Measurements from ENCODE around the gene GSE1. TPM values are rescaled to one million over a fixed set of nuclear protein-coding genes. Genes with fewer than 3 reads are reported as not detected.

Gene GSE1
- total RNA-seq, 1 experiment from 2014 or later: 97.5 TPM

DNA sequence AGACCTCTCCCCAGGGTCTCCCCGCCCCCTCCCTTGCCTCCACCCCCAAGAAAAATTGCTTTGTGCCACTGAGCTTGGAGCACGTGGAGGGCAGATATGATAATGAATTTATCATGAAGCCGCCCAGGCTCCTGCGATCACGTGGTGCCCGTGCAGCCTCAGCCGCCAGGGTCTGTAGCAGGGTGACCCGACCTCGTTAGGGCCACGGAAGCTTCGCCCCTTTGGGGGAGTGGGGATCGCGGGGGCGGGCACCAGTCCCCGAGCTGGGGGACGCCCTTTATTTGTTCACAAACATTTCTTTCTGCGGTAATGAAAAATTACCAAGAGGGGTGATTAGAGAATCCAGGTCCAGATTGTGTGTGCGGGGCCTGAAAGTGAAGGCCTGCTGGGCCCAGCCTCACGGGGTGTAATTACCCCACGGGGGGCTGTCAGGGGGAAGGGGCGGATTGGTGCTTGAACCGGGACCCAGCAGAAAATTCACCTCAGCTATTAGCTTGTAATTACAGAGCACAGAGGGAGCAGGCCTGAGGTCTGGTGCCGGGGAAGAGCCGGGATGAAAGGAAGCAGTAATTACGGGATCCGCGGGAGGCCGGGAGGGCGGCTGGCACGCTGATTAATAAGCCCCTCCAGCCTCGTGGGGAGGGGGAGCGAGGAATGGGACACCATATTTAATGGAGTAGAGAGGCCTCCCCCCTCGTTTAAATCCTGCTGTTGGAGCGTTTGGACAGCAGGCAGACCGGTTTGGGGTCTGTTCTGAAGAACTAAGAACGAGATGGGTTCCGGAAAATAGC lies 13.3 kb downstream of the GSE1 start:
- H3K27ac ChIP-seq (ENCODE audit: low read length): no peak overlapping the region
- ATAC-seq (no peak), DNase-seq (ENCODE audit: low read depth, low spot score) (no peak)
- no peaks in the 10 kb centered on the region for H3K9me3 ChIP-seq (ENCODE audit: control insufficient read depth, insufficient read depth, low read depth, low read length)
- no TSS peak for BruUV-seq (replicated peaks)
- H3K4me1 ChIP-seq (ENCODE audit: control insufficient read depth, insufficient read depth, low read length): peaks cover 17% of the 10 kb centered on the region
- TF ChIP-seq TCF7L2 (IDR thresholded peaks at IDR 0.05; ENCODE audit: low read depth, low read length): no peak
- TF ChIP-seq, protein P1, sequence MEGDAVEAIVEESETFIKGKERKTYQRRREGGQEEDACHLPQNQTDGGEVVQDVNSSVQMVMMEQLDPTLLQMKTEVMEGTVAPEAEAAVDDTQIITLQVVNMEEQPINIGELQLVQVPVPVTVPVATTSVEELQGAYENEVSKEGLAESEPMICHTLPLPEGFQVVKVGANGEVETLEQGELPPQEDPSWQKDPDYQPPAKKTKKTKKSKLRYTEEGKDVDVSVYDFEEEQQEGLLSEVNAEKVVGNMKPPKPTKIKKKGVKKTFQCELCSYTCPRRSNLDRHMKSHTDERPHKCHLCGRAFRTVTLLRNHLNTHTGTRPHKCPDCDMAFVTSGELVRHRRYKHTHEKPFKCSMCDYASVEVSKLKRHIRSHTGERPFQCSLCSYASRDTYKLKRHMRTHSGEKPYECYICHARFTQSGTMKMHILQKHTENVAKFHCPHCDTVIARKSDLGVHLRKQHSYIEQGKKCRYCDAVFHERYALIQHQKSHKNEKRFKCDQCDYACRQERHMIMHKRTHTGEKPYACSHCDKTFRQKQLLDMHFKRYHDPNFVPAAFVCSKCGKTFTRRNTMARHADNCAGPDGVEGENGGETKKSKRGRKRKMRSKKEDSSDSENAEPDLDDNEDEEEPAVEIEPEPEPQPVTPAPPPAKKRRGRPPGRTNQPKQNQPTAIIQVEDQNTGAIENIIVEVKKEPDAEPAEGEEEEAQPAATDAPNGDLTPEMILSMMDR (IDR thresholded peaks at IDR 0.05): no peak
- TF ChIP-seq POLR2AphosphoS5 (IDR thresholded peaks at IDR 0.05; ENCODE audit: low read depth, low read length): no peak
- TF ChIP-seq, protein P2, sequence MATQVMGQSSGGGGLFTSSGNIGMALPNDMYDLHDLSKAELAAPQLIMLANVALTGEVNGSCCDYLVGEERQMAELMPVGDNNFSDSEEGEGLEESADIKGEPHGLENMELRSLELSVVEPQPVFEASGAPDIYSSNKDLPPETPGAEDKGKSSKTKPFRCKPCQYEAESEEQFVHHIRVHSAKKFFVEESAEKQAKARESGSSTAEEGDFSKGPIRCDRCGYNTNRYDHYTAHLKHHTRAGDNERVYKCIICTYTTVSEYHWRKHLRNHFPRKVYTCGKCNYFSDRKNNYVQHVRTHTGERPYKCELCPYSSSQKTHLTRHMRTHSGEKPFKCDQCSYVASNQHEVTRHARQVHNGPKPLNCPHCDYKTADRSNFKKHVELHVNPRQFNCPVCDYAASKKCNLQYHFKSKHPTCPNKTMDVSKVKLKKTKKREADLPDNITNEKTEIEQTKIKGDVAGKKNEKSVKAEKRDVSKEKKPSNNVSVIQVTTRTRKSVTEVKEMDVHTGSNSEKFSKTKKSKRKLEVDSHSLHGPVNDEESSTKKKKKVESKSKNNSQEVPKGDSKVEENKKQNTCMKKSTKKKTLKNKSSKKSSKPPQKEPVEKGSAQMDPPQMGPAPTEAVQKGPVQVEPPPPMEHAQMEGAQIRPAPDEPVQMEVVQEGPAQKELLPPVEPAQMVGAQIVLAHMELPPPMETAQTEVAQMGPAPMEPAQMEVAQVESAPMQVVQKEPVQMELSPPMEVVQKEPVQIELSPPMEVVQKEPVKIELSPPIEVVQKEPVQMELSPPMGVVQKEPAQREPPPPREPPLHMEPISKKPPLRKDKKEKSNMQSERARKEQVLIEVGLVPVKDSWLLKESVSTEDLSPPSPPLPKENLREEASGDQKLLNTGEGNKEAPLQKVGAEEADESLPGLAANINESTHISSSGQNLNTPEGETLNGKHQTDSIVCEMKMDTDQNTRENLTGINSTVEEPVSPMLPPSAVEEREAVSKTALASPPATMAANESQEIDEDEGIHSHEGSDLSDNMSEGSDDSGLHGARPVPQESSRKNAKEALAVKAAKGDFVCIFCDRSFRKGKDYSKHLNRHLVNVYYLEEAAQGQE (IDR thresholded peaks at IDR 0.05; ENCODE audit: insufficient read depth in 1 of 2, low read depth in 2 of 2, low read length in 1 of 2): no peak
- TF ChIP-seq SIN3A (IDR thresholded peaks at IDR 0.05; ENCODE audit: borderline replicate concordance, insufficient read depth, low read depth, low read length): no peak
- no peak overlapping the region for H3K4me3 ChIP-seq (ENCODE audit: low read depth in 2 of 2, low read length in 2 of 2)
- intact Hi-C loops (cut with micrococcal nuclease; ENCODE audit: unreplicated experiment) (no loop called here), in situ Hi-C loops (cut with HindIII; ENCODE audit: low pct_unique_long_range_greater_than_20kb, low sequenced_read_pairs) (no loop called here)
- no peaks in the 10 kb centered on the region for H3K36me3 ChIP-seq (ENCODE audit: control insufficient read depth, insufficient read depth, low read length)
- no peaks in the 10 kb centered on the region for H3K27me3 ChIP-seq (ENCODE audit: control insufficient read depth, insufficient read depth, low read length)
- ChIA-PET POLR2A (no interaction called here), CTCF (interaction anchor here (1.5 kb wide), 1 partner anchor 10 kb away, joined by 8 read pairs; no protein-coding TSS in a partner anchor)

DNA sequence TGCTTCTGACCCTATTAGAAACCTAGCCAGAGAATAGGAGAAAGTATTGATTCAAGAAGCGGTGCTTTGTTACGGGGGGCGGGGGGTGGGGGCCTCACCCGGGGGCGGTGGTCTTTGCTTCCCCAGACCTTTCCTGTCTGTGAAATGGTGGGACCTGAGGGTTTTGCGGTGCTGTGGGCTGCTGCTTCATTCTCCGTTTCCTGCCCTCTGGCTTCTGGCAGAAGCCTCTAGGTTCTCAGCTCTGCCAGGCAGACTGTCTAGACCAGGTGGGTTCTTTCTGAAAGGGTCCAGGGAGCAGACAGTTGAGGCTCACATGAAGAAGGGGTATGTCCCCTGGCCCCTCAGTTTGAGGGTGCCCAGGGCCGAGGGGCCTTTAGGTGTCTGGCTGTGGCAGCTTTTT lies 14.0 kb downstream of the GSE1 start:
- DNase-seq (ENCODE audit: low read depth, low spot score): no peak
- Histone ChIP-seq H3K9me3 (ENCODE audit: control insufficient read depth, insufficient read depth, low read depth, low read length) (no peaks in the 10 kb centered on the region), H3K27ac (ENCODE audit: low read length) (no peak overlapping the region), H3K27me3 (ENCODE audit: control insufficient read depth, insufficient read depth, low read length) (no peaks in the 10 kb centered on the region), H3K36me3 (ENCODE audit: control insufficient read depth, insufficient read depth, low read length) (no peaks in the 10 kb centered on the region), H3K4me3 (ENCODE audit: low read depth in 2 of 2, low read length in 2 of 2) (no peak overlapping the region), H3K4me1 (ENCODE audit: control insufficient read depth, insufficient read depth, low read length) (peaks cover 11% of the 10 kb centered on the region)
- in situ Hi-C loops (cut with HindIII; ENCODE audit: low pct_unique_long_range_greater_than_20kb, low sequenced_read_pairs) (no loop called here), intact Hi-C loops (cut with micrococcal nuclease; ENCODE audit: unreplicated experiment) (no loop called here)
- TF ChIP-seq SIN3A (IDR thresholded peaks at IDR 0.05; ENCODE audit: borderline replicate concordance, insufficient read depth, low read depth, low read length) (no peak), TCF7L2 (IDR thresholded peaks at IDR 0.05; ENCODE audit: low read depth, low read length) (no peak), POLR2AphosphoS5 (IDR thresholded peaks at IDR 0.05; ENCODE audit: low read depth, low read length) (no peak)
- TF ChIP-seq, protein P1 (IDR thresholded peaks at IDR 0.05): no peak
- ChIA-PET CTCF (interaction anchor here (1.5 kb wide), 1 partner anchor 11 kb away, joined by 8 read pairs; no protein-coding TSS in a partner anchor), POLR2A (interaction anchor here (0.7 kb wide), 1 partner anchor 11 kb away, joined by 5 read pairs; no protein-coding TSS in a partner anchor)
- no TSS peak for BruUV-seq (replicated peaks)
- no peak for ATAC-seq
